Endodermal cell (in vitro differentiated cells): Measurements from ENCODE around the gene PRKCB. TPM values are rescaled to one million over a fixed set of nuclear protein-coding genes. Genes with fewer than 3 reads are reported as not detected.

Experiments used
- DNase-seq: peaks from one replicate; pipeline ENCODE4 v3.0.0-alpha.2; 2017
- H3K27ac ChIP-seq: 2 replicates; pipeline ENCODE4 v1.5.1; 2013; ENCODE audit warnings: mild to moderate bottlenecking, low read depth, low read length, moderate library complexity
- H3K27me3 ChIP-seq: 2 replicates; pipeline ENCODE4 v1.6.1; 2013; ENCODE audit warnings: mild to moderate bottlenecking, low read length, moderate library complexity; ENCODE audit not compliant: insufficient read depth, control insufficient read depth, poor library complexity, severe bottlenecking
- H3K36me3 ChIP-seq: 2 replicates; pipeline ENCODE4 v1.7.0; 2013; ENCODE audit warnings: mild to moderate bottlenecking, low read length, moderate library complexity; ENCODE audit not compliant: control insufficient read depth, insufficient read depth
- H3K4me1 ChIP-seq: one replicate; pipeline ENCODE4 v1.7.0; 2013; ENCODE audit warnings: low read length; ENCODE audit not compliant: control insufficient read depth, insufficient read depth
- H3K4me3 ChIP-seq: 2 replicates; pipeline ENCODE4 v1.5.1; 2013; ENCODE audit warnings: mild to moderate bottlenecking, low read length, moderate library complexity
- H3K9ac ChIP-seq: 2 replicates; pipeline ENCODE4 v1.6.1; 2013; ENCODE audit warnings: mild to moderate bottlenecking, low read length, moderate library complexity; ENCODE audit not compliant: poor library complexity, severe bottlenecking; ENCODE audit errors: extremely low read depth
- H3K9me3 ChIP-seq: 2 replicates; pipeline ENCODE4 v1.6.1; 2013; ENCODE audit warnings: mild to moderate bottlenecking, low read length, moderate library complexity; ENCODE audit not compliant: control insufficient read depth
- H3K27ac Mint-ChIP-seq: 2 replicates; pipeline ENCODE4 v1.8.0; 2020; ENCODE audit warnings: mixed read lengths
- H3K27me3 Mint-ChIP-seq: 2 replicates; pipeline ENCODE4 v1.8.0; 2021; ENCODE audit warnings: mild to moderate bottlenecking, mixed read lengths; ENCODE audit not compliant: insufficient read depth
- H3K36me3 Mint-ChIP-seq: 2 replicates; pipeline ENCODE4 v1.8.0; 2020; ENCODE audit warnings: low read depth, mixed read lengths
- H3K4me1 Mint-ChIP-seq: 2 replicates; pipeline ENCODE4 v1.8.0; 2020; ENCODE audit warnings: mixed read lengths
- H3K4me3 Mint-ChIP-seq: 2 replicates; pipeline ENCODE4 v1.8.0; 2020; ENCODE audit warnings: mild to moderate bottlenecking, moderate library complexity, mixed read lengths
- H3K9me3 Mint-ChIP-seq: 2 replicates; pipeline ENCODE4 v1.8.0; 2020; ENCODE audit warnings: mild to moderate bottlenecking, mixed read lengths
- WGBS, 2 experiments: methylation state at CpG; one replicate each; pipeline versions ENCODE4 v1.1.5 to v1.1.7; 2013; ENCODE audit warnings: missing lambda C conversion rate in 2 of 2, mixed read lengths in 1 of 2; ENCODE audit not compliant: insufficient coverage in 1 of 2, insufficient read length in 1 of 2; 5-methylcytosine and 5-hydroxymethylcytosine counted together
- total RNA-seq, 2 donors: library from RNA; stranded (reverse); fragmentation: NEBNext Ultra II Directional in 1 of 2; extraction: Animal tissue kit (Norgen Biotek cat#: 25700) in 1 of 2; gene quantifications; 2 replicates in 1 of 2; 3 replicates in 1 of 2; pipeline ENCODE4 v1.2.1, GENCODE V29; 2021
- TF ChIP-seq, protein P1 (sequence below): fragments of 200-600 bp; sonication (generic); conservative IDR thresholded peaks from 2 replicates; pipeline ENCODE4 v1.5.0; 2021; ENCODE audit warnings: antibody characterized with exemption, mild to moderate bottlenecking

The PRKCB gene
- total RNA-seq, 2 donors from 2014 or later: 0.38 to 1.1 TPM

DNA sequence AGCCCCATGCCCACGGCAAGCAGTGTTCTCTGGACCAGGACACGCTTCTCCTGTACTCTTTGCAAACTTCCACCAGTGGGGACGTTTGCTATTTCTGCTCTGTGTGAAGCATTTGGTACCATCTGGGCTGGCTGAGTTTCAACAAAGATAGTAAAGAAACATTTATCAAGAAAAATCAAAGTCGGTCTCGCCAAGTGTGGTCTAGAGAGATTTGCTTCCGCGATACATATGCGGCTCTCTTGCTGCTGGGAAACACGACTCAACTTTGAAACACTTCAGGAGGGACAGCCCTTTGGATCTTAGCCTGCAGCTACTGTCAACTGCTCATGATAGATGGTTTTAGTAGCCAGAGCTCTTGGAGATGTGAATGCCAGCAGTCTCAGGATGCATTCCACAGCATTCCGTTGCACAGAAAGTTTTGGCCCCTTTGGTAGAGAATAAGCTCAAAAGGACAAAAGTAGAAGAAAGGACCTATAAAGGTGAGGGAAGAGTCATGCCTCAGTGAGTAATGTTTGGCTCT is 252.2 kb downstream of the PRKCB start:
- TF ChIP-seq, protein P1, sequence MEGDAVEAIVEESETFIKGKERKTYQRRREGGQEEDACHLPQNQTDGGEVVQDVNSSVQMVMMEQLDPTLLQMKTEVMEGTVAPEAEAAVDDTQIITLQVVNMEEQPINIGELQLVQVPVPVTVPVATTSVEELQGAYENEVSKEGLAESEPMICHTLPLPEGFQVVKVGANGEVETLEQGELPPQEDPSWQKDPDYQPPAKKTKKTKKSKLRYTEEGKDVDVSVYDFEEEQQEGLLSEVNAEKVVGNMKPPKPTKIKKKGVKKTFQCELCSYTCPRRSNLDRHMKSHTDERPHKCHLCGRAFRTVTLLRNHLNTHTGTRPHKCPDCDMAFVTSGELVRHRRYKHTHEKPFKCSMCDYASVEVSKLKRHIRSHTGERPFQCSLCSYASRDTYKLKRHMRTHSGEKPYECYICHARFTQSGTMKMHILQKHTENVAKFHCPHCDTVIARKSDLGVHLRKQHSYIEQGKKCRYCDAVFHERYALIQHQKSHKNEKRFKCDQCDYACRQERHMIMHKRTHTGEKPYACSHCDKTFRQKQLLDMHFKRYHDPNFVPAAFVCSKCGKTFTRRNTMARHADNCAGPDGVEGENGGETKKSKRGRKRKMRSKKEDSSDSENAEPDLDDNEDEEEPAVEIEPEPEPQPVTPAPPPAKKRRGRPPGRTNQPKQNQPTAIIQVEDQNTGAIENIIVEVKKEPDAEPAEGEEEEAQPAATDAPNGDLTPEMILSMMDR: no peak
- Histone ChIP-seq H3K36me3 (no peaks in the 10 kb centered on the region), H3K9me3 (peaks cover 22% of the 10 kb centered on the region), H3K27ac (peak overlapping the region; percentile 91), H3K9ac (no peak overlapping the region), H3K4me1 (no peaks in the 10 kb centered on the region), H3K27me3 (no peaks in the 10 kb centered on the region), H3K4me3 (no peak overlapping the region)
- no peak for DNase-seq
- Mint-ChIP-seq H3K27ac (no peak overlapping the region), H3K27me3 (no peaks in the 10 kb centered on the region), H3K9me3 (peaks cover 14% of the 10 kb centered on the region), H3K4me3 (no peak overlapping the region), H3K36me3 (no peaks in the 10 kb centered on the region), H3K4me1 (no peaks in the 10 kb centered on the region)
- 64 to 81% methylated on average over 8 to 10 of the region's 10 CpGs for WGBS, 2 experiments

DNA sequence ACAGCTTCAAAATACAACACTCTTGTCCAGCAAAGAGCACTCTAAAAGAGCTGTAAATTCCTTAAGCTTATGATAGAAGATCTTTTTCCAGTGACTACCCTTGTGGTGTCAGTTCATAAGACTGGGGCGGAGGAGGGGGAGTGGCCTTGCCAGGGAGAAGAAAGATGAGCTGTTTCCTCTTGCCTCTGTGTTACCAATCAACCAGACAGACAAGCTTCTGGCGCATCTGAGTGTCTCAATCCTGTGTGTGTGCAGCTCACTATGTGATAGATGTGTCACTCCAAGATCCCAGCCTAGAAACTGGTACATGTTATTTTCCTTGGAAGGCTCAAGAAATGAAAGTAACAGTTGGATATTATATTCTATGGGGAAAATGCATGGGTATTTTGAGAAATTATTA is 253.0 kb downstream of the PRKCB start:
- no peak for DNase-seq
- Histone ChIP-seq H3K4me3 (no peak overlapping the region), H3K9me3 (peaks cover 22% of the 10 kb centered on the region), H3K36me3 (no peaks in the 10 kb centered on the region), H3K27ac (peak overlapping the region; percentile 91), H3K9ac (no peak overlapping the region), H3K4me1 (no peaks in the 10 kb centered on the region), H3K27me3 (no peaks in the 10 kb centered on the region)
- no peak overlapping the region for H3K27ac Mint-ChIP-seq
- TF ChIP-seq, protein P1: no peak
- H3K27me3 Mint-ChIP-seq: no peaks in the 10 kb centered on the region
- no peak overlapping the region for H3K4me3 Mint-ChIP-seq
- peaks cover 14% of the 10 kb centered on the region for H3K9me3 Mint-ChIP-seq
- no peaks in the 10 kb centered on the region for H3K4me1 Mint-ChIP-seq
- 57 to 82% methylated on average over 1 to 2 of the region's 2 CpGs for WGBS, 2 experiments
- no peaks in the 10 kb centered on the region for H3K36me3 Mint-ChIP-seq

DNA sequence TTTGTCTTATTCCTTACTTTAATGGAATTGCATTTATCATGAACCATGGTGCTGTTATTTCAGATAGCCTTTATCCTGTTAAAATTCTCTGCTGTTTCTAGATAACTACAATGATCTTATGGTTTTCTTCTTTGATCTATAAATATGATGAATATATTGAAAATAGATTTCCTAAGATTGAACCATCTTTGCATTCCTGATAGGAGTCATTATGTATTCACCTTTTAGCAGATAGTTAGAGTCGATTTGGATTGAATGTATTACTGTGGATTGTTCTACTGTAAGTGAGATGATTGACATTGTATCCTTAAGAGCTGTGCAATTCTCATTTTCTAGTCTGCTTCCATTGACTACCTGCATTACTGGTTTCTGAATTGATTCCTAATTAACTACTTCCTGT is 255.3 kb downstream of the PRKCB start:
- Histone ChIP-seq H3K36me3 (no peaks in the 10 kb centered on the region), H3K4me3 (no peak overlapping the region), H3K4me1 (no peaks in the 10 kb centered on the region), H3K27ac (no peak overlapping the region), H3K9ac (no peak overlapping the region), H3K9me3 (peaks cover 27% of the 10 kb centered on the region), H3K27me3 (no peaks in the 10 kb centered on the region)
- peaks cover 3% of the 10 kb centered on the region for H3K36me3 Mint-ChIP-seq
- 74 to 80% methylated on average over 1 of the region's 1 CpG for WGBS, 2 experiments
- DNase-seq: no peak
- peaks cover 8% of the 10 kb centered on the region for H3K4me1 Mint-ChIP-seq
- no peak overlapping the region for H3K27ac Mint-ChIP-seq
- H3K4me3 Mint-ChIP-seq: no peak overlapping the region
- H3K27me3 Mint-ChIP-seq: no peaks in the 10 kb centered on the region
- peaks cover 22% of the 10 kb centered on the region for H3K9me3 Mint-ChIP-seq
- TF ChIP-seq, protein P1: no peak
